Peyer's patch (tissue), 4 donors: ENCODE results near the gene SSH2.

Experiments
- CTCF ChIP-seq, 6 experiments: fragments of 450-650 bp in 4 of 6; fragments of 200-600 bp in 2 of 6; sonication (generic) in 1 of 6; IDR thresholded peaks; one replicate each; pipeline ENCODE4 v1.5.1; 2017 to 2019; ENCODE audit warnings: antibody characterized with exemption in 6 of 6, mild to moderate bottlenecking in 3 of 6, moderate library complexity in 1 of 6
- POLR2A ChIP-seq, 2 donors: fragments of 450-650 bp; IDR thresholded peaks; one replicate each; pipeline ENCODE4 v1.5.1; 2017; ENCODE audit warnings: antibody characterized with exemption in 2 of 2, mild to moderate bottlenecking in 2 of 2, moderate library complexity in 2 of 2

GRCh38 chr17:29615048-29615385 is 315.0 kb downstream of the SSH2 start:
- TF ChIP-seq CTCF (IDR thresholded peaks at IDR 0.05), result peak in 1 of 6 experiments; percentile 7
- TF ChIP-seq POLR2A (IDR thresholded peaks at IDR 0.05), result no peak
